AG04449 (cell line): Measurements from ENCODE around the gene CEP55.
"Not testable (repeated sequence)": the region's sequence is repeated elsewhere in the genome, so short reads cannot be mapped to it uniquely, and the experiment has no call there.

Experiments
- CTCF ChIA-PET: fragments of 350-600 bp; formaldehyde crosslinking; extraction: SDS; loops from one replicate; lab custom pipeline; 2021; ENCODE audit warnings: antibody characterized with exemption; lab: Yijun Ruan, JAX
- POLR2A ChIA-PET: fragments of 400-600, 350-600 bp; formaldehyde crosslinking; extraction: SDS; loops from one replicate; lab custom pipeline; 2020; ENCODE audit warnings: antibody characterized with exemption, inconsistent platforms; lab: Yijun Ruan, JAX
- DNase-seq: peaks from one replicate; pipeline ENCODE4 v3.0.0-alpha.2; 2010; ENCODE audit warnings: low read depth, low spot score
- H3K4me3 ChIP-seq: 2 replicates; pipeline ENCODE4 v1.5.1; 2011; ENCODE audit warnings: low read depth, mild to moderate bottlenecking, control low read depth, low read length
- CTCF ChIP-seq: IDR thresholded peaks from one replicate; pipeline ENCODE4 v1.5.1; 2011; ENCODE audit warnings: mild to moderate bottlenecking, moderate library complexity, low read length, control low read depth, inconsistent platforms; ENCODE audit not compliant: insufficient read depth; ENCODE audit errors: missing control alignments

CEP55 gene

DNA sequence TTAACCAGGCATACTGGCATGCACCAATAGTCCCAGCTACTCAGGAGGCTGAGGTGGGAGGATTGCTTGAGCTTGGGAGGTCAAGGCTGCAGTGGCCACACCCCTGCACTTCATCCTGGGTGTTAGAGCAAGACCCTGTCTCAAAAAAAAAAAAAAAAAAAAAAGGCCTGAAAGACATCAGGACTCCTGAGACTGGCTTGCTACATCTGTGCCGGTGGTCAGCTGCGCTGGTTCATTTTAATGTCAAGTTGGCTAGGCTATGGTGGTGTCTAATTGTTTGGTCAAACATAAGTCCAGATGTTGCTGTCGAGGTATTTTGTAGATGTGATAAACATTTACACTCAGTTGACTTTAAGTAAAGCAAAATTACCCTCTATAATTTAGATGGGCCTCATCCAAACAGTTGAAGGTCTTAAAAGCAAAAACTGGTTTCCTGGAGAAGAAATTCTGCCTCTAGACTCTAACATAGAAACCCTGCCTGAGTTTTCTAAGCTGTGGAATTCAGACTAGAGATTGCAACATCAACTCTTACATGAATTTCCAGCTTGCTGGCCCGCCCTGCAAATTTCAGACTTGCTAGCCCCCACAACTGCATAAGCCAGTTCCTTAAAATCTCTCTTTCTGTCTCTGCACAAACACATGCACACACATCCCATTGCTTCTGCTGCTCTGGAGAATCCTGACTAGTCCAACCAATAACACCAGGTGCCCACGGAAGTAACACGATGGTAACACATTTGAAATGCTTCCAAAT, 32.5 kb upstream of the CEP55 start:
- H3K4me3 ChIP-seq: no peak overlapping the region
- CTCF ChIA-PET: interaction anchor here (0.7 to 1.7 kb wide), 6 partner anchors 10 to 93 kb away, joined by 3 to 6 read pairs (median 3); partner anchors contain the start of gene MYOF
- TF ChIP-seq CTCF: no peak
- no peak for DNase-seq
- POLR2A ChIA-PET: interaction anchor here (0.6 to 2.0 kb wide), 5 partner anchors 10 to 84 kb away, joined by 3 to 6 read pairs (median 4); no protein-coding TSS in a partner anchor

GRCh38 chr10:93464776-93465388, 31.5 kb upstream of the CEP55 start:
- H3K4me3 ChIP-seq: no peak overlapping the region
- no peak for TF ChIP-seq CTCF
- CTCF ChIA-PET: interaction anchor here (0.8 to 1.1 kb wide), 4 partner anchors 18 to 88 kb away, joined by 3 to 4 read pairs (median 4); partner anchors contain the start of gene MYOF
- DNase-seq: no peak
- POLR2A ChIA-PET: interaction anchor here (0.9 to 2.3 kb wide), 5 partner anchors 11 to 85 kb away, joined by 3 to 12 read pairs (median 8); no protein-coding TSS in a partner anchor

DNA sequence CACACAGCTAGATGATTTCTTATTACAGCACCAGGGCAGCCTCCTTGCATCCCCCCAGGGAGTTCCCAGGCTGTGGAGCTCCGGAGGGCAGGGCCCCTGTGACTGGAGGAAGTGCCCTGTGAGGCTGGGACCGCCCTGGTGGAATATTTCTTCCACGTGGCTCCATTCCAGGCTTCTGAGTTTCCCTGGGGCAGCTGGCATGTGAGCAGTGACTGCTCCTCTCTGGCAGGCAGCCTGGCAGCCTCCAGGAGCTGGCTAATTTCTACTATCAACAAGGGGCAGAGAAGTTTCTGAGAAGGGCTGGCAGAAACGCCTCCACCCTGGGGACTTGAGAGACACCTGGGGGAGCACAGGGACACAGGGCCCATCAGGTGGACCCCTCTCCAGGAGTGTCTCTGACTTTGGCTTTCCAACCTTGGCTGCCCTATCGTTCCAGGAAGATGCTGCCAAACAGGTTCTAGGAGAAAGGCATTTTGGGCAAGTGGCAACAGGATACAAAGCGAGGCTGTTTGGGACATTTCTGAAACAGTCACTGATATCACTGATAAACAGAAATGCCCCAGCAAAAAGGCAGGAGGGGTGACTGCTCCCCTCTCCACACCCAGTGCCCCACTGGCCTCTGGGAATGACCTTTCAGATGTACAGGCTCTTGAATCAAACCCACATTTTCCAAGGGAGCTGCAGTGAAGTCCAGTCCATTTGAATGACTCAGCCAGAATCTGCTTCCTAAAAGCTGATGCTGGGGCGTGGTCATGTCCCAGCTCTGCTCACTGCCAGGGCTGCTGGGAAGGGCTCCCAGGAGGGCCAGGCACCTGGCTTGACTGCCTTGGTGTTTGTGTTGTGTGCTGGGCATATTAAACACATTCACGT, 30.4 kb upstream of the CEP55 start:
- DNase-seq: peak; percentile 83
- H3K4me3 ChIP-seq: no peak overlapping the region
- ChIA-PET POLR2A (interaction anchor here (0.6 to 2.3 kb wide), 7 partner anchors 10 to 86 kb away, joined by 3 to 12 read pairs (median 3); no protein-coding TSS in a partner anchor), CTCF (interaction anchor here (1.0 kb wide), 1 partner anchor 89 kb away, joined by 4 read pairs; no protein-coding TSS in a partner anchor)
- TF ChIP-seq CTCF: no peak

DNA sequence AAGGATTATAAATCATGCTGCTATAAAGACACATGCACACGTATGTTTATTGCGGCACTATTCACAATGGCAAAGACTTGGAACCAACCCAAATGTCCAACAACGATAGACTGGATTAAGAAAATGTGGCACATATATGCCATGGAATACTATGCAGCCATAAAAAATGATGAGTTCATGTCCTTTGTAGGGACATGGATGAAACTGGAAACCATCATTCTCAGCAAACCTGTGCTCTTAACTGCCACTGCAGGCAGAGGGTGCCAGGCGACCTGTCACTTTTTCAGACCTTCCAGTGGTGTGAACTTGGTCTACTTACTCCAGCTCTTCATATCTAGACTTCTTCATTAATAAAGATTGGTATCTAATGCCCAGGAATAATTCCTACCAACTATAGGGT, 28.8 kb upstream of the CEP55 start:
- not testable (repeated sequence) for H3K4me3 ChIP-seq, DNase-seq
- CTCF ChIA-PET: interaction anchor here (1.2 to 2.7 kb wide), 5 partner anchors 9 to 91 kb away, joined by 3 to 13 read pairs (median 7); partner anchors contain the start of gene MYOF
- POLR2A ChIA-PET: interaction anchor here (0.7 to 2.7 kb wide), 3 partner anchors 9 to 29 kb away, joined by 3 to 15 read pairs (median 3); partner anchors contain the start of gene CEP55

DNA sequence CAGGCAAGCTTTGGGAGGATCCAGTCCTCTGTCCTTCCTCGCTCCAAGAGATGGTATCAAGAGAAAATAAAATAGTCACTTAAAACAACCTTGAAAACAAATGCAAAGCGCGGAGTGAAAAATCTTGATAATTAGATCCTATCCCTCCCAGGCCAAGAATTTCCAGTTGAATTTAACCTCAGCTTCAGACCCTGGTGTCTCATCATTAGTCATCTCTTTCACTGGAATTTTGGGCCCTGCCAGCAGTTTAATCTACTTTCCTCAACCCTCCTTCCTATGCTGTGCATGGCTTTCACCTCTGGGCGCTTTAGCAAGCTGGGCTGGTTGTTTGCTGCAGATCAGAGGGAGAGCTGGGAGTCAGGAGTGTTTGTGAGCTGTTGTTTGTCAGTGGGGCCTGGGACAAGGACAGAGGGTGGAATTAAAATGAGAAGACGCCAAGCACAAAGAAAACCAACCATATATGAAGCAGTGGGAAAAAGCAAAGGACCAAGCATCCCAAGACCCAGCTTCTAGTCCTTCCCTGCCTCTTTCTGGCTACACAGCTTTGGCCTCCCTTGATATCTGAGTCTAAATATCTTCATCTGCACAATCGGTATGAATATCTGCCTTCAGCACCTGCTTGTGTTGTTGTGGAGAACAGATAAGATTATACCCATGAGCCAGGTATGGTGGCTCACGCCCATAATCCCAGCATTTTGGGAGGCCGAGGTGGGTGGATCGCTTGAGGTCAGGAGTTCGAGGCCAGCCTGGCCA, 27.8 kb upstream of the CEP55 start:
- peak; percentile 10 for TF ChIP-seq CTCF
- peak; percentile 67 for DNase-seq
- ChIA-PET CTCF (interaction anchor here (0.6 to 2.7 kb wide), 9 partner anchors 10 to 92 kb away, joined by 3 to 13 read pairs (median 3); partner anchors contain the start of gene MYOF), POLR2A (interaction anchor here (0.7 to 4.6 kb wide), 6 partner anchors 10 to 92 kb away, joined by 3 to 46 read pairs (median 4); partner anchors contain the start of genes CEP55 and MYOF)
- H3K4me3 ChIP-seq: no peak overlapping the region; the same call in 1 of the 2 replicates
